ENCODE data around the gene PMP22. TPM values are rescaled to one million over a fixed set of nuclear protein-coding genes. Genes with fewer than 3 reads are reported as not detected.

PMP22 gene
- total RNA-seq, 1 experiment from 2014 or later: 28.7 TPM

GRCh38 chr17:15249487-15249886 lies 15.6 kb downstream of the PMP22 start:
- peaks cover 60% of the 10 kb centered on the region for H3K79me2 ChIP-seq (ENCODE audit: insufficient read depth, low read length)
- ChIA-PET RAD21 (ENCODE audit: low non-redundant PET in 1 of 2, low total read pairs in 2 of 2, uncharacterized antibody in 2 of 2, unreplicated experiment in 2 of 2) (no interaction called here), CTCF (interaction anchor here (1.7 to 2.5 kb wide), 2 partner anchors 8 to 14 kb away, joined by 4 to 10 read pairs; no protein-coding TSS in a partner anchor), POLR2A (no interaction called here)
- no peaks in the 10 kb centered on the region; a peak in 3 of 4 replicates for H3K36me3 ChIP-seq (ENCODE audit: control insufficient read depth in 1 of 2, insufficient read depth in 2 of 2, low read length in 2 of 2)
- H3K4me1 ChIP-seq (ENCODE audit: control insufficient read depth in 1 of 2, insufficient read depth in 2 of 2, low read length in 2 of 2): no peaks in the 10 kb centered on the region
- no peaks in the 10 kb centered on the region; the same call in 1 of the 2 replicates for H4K20me1 ChIP-seq (ENCODE audit: insufficient read depth)
- TF ChIP-seq ZNF274 (IDR thresholded peaks at IDR 0.05; ENCODE audit: low read depth, low read length) (no peak), POLR2A (IDR thresholded peaks at IDR 0.05; ENCODE audit: borderline replicate concordance, extremely low read depth, insufficient read depth, insufficient read length) (no peak), SIN3A (IDR thresholded peaks at IDR 0.05; ENCODE audit: low read depth) (no peak), EZH2phosphoT487 (IDR thresholded peaks at IDR 0.05; ENCODE audit: borderline replicate concordance) (no peak), RAD21 (IDR thresholded peaks at IDR 0.05; ENCODE audit: low read depth) (no peak), MAX (IDR thresholded peaks at IDR 0.05) (no peak), ELF1 (IDR thresholded peaks at IDR 0.05; ENCODE audit: borderline replicate concordance, low read depth) (no peak), CEBPB (IDR thresholded peaks at IDR 0.05; ENCODE audit: low read depth) (no peak), SP1 (IDR thresholded peaks at IDR 0.05; ENCODE audit: low read depth) (no peak), ZBTB33 (IDR thresholded peaks at IDR 0.05; ENCODE audit: extremely low read depth, insufficient replicate concordance, low read length) (no peak), JUND (IDR thresholded peaks at IDR 0.05) (no peak), ATF3 (IDR thresholded peaks at IDR 0.05) (no peak), POLR2AphosphoS5 (IDR thresholded peaks at IDR 0.05; ENCODE audit: low read depth, low read length) (no peak), EGR1 (IDR thresholded peaks at IDR 0.05; ENCODE audit: low read depth) (no peak), SRF (IDR thresholded peaks at IDR 0.05; ENCODE audit: low read depth) (no peak), EZH2 (IDR thresholded peaks at IDR 0.05) (no peak)
- no peaks in the 10 kb centered on the region for H3K9me3 ChIP-seq (ENCODE audit: control insufficient read depth in 1 of 2, insufficient read depth in 1 of 2, low read depth in 1 of 2, low read length in 2 of 2)
- ATAC-seq (no peak), DNase-seq (ENCODE audit: low read depth, low spot score) (no peak)
- H3K27ac ChIP-seq (ENCODE audit: low read depth, low read length): no peak overlapping the region
- no peak overlapping the region for H3K9ac ChIP-seq (ENCODE audit: low read length)
- no peak overlapping the region for H2AFZ ChIP-seq (ENCODE audit: low read depth, low read length, poor library complexity, severe bottlenecking)
- no peaks in the 10 kb centered on the region for H3K9me2 ChIP-seq (ENCODE audit: insufficient read depth)
- no peaks in the 10 kb centered on the region for H3K27me3 ChIP-seq (ENCODE audit: insufficient read depth, low read length)
- no TSS peak for BruUV-seq (replicated peaks)
- intact Hi-C loops (cut with micrococcal nuclease): no loop called here
- H3K4me3 ChIP-seq (replicated peaks in 1 of 2; ENCODE audit: low read depth in 1 of 2, low read length in 2 of 2): no peak overlapping the region
- H3K4me2 ChIP-seq (ENCODE audit: low read length): no peak overlapping the region

Measured in HCT116 (cell line).